ENCODE measurements around the gene VPS39.

VPS39 gene

GRCh38 chr15:42131826-42132806 is 76.0 kb downstream of the VPS39 start:
- no peak for DNase-seq (ENCODE audit: low read depth)

- DNase-seq (ENCODE audit: low read depth), result no peak
Measured at GRCh38 chr15:42131006-42131405, 77.1 kb downstream of the VPS39 start.

- no peak for DNase-seq (ENCODE audit: low read depth)
Measured at GRCh38 chr15:42130246-42130986, 77.7 kb downstream of the VPS39 start.

GRCh38 chr15:42129364-42129763 is 78.7 kb downstream of the VPS39 start:
- peak; percentile 25 for DNase-seq (ENCODE audit: low read depth)

GRCh38 chr15:42128476-42128875 is 79.6 kb downstream of the VPS39 start:
- DNase-seq (ENCODE audit: low read depth), result no peak

- DNase-seq (ENCODE audit: low read depth), result no peak
Measured at GRCh38 chr15:42123546-42123945, 84.6 kb downstream of the VPS39 start.

- DNase-seq (ENCODE audit: low read depth), result no peak
Measured at GRCh38 chr15:42121682-42122081, 86.4 kb downstream of the VPS39 start.

- DNase-seq (ENCODE audit: low read depth), result no peak
Measured at GRCh38 chr15:42121021-42121420, 87.1 kb downstream of the VPS39 start.

GRCh38 chr15:42120285-42120684 is 87.8 kb downstream of the VPS39 start:
- DNase-seq (ENCODE audit: low read depth), result no peak

- no peak for DNase-seq (ENCODE audit: low read depth)
Measured at GRCh38 chr15:42119446-42119760, 88.7 kb downstream of the VPS39 start.

- DNase-seq (ENCODE audit: low read depth), result no peak
Measured at GRCh38 chr15:42118650-42119445, 89.3 kb downstream of the VPS39 start.

- no peak for DNase-seq (ENCODE audit: low read depth)
Measured at GRCh38 chr15:42111924-42112323, 96.2 kb downstream of the VPS39 start.

- no peak for DNase-seq (ENCODE audit: low read depth)
Measured at GRCh38 chr15:42110367-42110766, 97.7 kb downstream of the VPS39 start.

- DNase-seq (ENCODE audit: low read depth), result no peak
Measured at GRCh38 chr15:42108806-42109205, 99.3 kb downstream of the VPS39 start.
